Dedifferentiated amniotic fluid mesenchymal stem cell (primary cell): ENCODE data around the gene ZNF439.
"Not testable (repeated sequence)": the region's sequence is repeated elsewhere in the genome, so short reads cannot be mapped to it uniquely, and the experiment has no call there.

Experiments used
- DNase-seq: peaks from one replicate; pipeline ENCODE4 v3.0.0-alpha.2; 2016; ENCODE audit errors: extremely low spot score

The ZNF439 gene

GRCh38 chr19:11848594-11849469 is at the start of gene ZNF439:
TSS of gene ZNF439 (plus strand) at chr19:11848726. CDS start at chr19:11848868, 142 bp downstream.
- peak; percentile 74 for DNase-seq

- no peak for DNase-seq
These were observed 42.0 kb upstream of the ZNF439 start for GRCh38 chr19:11806354-11807098.

GRCh38 chr19:11807099-11807380 is 41.5 kb upstream of the ZNF439 start:
- no peak for DNase-seq

- no peak for DNase-seq
These were observed 34.9 kb upstream of the ZNF439 start for GRCh38 chr19:11813703-11814028.

DNA sequence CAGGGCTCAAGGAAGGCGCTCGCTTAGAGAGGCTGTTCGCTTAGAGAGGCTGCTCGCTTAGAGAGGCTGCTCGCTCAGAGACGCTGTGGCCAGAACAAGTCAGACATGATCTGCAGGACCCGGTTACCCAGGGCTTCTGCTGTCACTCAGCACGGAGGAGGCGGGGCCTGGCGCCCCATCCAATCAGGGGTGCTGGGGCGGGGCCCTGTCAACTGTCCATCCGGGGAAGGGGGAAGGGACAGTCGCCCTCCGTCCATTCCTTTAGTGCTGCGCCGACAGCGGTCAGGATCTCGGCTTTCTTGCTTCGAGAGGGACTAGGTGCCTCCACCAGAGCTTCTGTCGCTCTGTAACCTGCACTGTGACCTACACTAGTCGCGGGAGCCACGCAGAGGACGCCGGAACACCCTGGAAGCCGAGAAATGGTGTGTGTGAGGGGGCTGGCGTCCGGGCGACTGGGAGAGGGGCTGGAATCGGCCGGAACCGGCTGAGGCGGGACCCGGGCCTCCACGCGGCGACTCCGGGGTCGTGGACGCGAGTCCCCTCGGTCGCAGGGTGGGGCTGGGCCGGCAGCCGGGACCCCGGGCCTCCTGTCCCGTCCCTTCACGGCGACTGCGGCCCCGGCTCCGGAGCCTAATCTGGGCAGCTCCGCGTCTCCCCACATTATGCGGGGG is 34.4 kb upstream of the ZNF439 start, which contains the start of gene ZNF440:
Gene ZNF440 (plus strand): TSS at position 245 of the 671 bp plus-strand sequence. CDS start 175 bp downstream, at position 420.
- peak; percentile 90 for DNase-seq

DNA sequence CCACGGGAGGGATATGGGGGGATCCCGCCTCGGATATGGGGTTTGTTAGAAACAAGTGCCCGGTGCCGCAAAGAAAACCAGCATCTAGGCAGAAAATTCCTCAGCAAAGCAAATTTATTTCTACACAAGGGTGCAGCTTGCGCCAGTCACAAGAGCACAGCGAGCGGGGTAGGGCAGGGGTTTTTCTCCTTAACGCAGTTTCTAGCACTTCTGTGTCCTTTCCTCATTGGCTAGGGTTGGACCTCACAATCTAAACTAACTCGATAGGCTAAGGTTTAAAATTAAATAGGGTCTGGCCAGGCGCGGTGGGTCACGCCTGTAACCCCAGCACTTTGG is 33.9 kb upstream of the ZNF439 start:
- no peak for DNase-seq

GRCh38 chr19:11821474-11822109 is 26.9 kb upstream of the ZNF439 start:
- DNase-seq, result no peak

- DNase-seq, result not testable (repeated sequence)
These were observed 19.3 kb upstream of the ZNF439 start for GRCh38 chr19:11828957-11829876.

GRCh38 chr19:11832253-11832912 is 16.1 kb upstream of the ZNF439 start:
- DNase-seq, result no peak

DNA sequence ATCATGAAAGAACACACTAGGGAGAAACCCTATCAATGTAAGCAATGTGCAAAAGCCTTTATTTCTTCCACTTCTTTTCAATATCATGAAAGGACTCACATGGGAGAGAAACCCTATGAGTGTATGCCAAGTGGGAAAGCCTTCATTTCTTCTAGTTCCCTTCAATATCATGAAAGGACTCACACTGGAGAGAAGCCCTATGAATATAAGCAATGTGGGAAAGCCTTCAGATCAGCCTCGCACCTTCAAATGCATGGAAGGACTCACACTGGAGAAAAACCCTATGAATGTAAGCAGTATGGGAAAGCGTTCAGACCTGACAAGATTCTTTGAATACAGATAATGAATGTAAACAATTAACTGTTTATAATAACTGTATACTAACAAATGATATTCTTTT is 15.0 kb upstream of the ZNF439 start:
- no peak for DNase-seq

DNA sequence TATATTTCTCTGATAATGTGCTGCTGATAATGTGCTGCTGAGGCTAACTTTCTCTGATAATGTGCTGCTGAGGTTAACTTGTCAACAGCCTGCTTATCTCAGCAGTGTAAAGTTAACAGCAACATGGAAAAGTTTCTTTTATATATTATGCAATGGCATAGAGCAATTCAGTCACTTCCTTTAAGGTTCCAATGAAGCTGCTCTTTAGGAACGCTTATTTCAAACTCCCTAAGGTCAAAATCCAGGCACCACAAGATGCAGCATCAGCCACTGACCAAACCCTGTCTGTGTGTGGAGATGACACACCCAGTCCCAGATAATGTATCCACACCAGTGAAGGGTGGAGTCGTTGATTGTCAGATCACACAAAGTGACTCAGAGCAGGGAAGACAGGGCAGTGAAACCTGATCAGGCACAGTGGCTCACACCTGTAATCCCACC is 12.9 kb upstream of the ZNF439 start:
- DNase-seq, result not testable (repeated sequence)

DNA sequence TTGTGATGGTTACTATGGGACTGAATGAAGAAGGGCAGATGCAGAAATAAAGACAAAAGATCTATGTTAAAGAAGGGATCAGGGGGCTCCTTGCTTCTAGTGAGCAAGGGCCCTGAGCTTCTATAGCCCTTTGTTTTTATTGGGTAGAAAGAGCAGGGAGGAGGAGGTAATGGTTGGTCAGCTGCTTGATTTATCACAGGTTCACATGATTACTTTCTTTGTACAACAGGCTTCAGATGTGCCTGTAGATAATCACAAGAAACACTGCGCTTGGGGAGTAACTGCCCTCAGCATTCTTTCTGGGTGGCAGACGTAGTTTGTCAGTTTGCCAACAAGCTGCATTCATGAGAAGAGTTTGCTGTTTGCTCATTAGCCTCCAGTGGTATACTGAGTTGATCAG is 4.8 kb upstream of the ZNF439 start:
- no peak for DNase-seq

DNA sequence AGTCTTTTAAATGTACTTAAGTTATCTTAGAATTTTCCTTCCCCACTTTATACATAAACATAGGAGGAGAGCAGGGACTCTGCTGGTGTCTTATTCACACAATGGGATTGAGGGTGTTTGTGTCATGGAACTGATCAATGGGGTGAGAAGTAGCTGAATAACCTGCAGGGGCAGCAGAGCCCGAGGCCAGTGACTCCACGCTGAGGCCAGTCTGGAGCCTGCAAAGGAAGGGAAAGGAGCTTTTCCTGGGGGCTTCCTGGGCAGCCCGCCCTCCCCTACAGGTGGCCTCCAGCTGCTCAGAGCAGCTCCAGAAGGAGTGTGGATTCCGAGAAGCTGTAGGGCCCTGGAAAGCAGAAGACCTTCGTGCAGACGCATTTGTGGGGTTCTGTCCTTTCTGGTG is 911 bp upstream of the ZNF439 start:
- not testable (repeated sequence) for DNase-seq

GRCh38 chr19:11848200-11848593 is 329 bp upstream of the ZNF439 start:
- no peak for DNase-seq

DNA sequence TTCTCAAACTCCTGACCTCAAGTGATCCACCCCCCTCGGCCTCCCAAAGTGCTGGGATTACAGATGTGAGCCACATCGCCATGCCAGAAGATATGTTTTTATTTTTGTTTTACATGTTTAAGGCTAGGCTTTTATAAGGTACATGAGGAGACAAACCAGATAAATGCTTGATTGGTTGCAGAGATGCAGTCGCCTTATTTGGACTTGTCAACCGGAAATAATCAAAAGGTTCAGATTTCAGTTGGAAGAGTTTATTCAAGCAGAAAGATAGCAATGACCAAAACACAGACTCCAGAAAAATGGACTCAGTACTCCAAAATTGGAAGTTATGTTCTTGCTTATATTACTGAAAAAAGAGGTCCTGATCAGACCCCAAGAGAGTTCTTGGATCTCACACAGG is 1.8 kb downstream of the ZNF439 start:
- DNase-seq, result not testable (repeated sequence)

GRCh38 chr19:11853358-11853757 is 4.8 kb downstream of the ZNF439 start:
- DNase-seq, result no peak

GRCh38 chr19:11856596-11857250 is 8.2 kb downstream of the ZNF439 start:
- DNase-seq, result no peak

DNA sequence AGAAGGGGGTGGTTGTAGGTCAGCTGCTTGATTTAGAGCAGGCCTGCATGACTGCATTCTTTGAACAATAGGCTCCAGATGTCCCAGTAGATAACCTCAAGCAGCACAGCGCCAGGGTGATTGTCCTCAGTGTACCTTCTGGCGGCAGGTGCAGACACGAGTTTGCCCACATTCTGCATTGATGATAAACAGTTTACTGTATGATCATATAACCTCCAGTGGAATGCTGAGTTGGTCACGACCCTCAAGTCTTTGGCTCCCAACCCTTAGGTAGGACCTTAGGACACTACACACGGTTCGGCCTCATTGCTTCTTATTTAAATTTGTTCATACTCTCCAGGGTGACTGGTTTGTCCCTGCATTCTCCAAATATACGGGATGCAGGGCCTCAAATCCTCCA is 12.2 kb downstream of the ZNF439 start:
- no peak for DNase-seq

DNA sequence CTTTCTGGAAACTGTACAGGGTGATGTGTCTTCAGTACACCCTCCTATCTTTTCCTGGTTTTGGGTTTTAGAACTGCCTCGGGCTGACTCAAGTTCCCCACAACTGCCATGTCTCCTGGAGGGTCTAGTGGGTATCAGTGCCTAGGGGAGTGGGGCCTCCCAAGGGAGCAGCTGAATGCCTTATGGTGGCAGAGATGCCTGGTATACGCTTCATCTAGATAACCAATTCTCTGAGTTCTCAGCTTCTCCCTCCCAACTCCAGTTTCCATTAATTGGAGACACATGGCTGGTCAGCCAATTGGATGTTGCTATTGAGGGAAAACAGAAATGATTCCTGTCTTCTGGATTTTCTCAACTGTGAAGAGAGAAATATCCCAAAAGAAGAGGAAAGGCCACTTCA is 12.8 kb downstream of the ZNF439 start:
- no peak for DNase-seq

- not testable (repeated sequence) for DNase-seq
These were observed 19.2 kb downstream of the ZNF439 start for GRCh38 chr19:11867766-11868165.
